Measurements from ENCODE around the gene CFAP61.

CFAP61 gene

GRCh38 chr20:20369250-20370093, 317.1 kb downstream of the CFAP61 start (continued):
- TF ChIP-seq ZNF596 (tag by site-specific recombination; IDR thresholded peaks at IDR 0.05) (no peak), ZBTB48 (tag by site-specific recombination; IDR thresholded peaks at IDR 0.05) (peak; percentile 59; the same call in 1 of the 2 replicates), ZNF2 (tag by site-specific recombination; IDR thresholded peaks at IDR 0.05) (0 out of 2 replicates have a peak, but pooled peaks have one; percentile 26), ZNF133 (tag by site-specific recombination; IDR thresholded peaks at IDR 0.05) (no peak), ZBTB8A (tag by site-specific recombination; IDR thresholded peaks at IDR 0.05) (peak; percentile 97), ZBTB20 (tag by site-specific recombination; IDR thresholded peaks at IDR 0.05) (peak; percentile 73), CTCF (tag by site-specific recombination; IDR thresholded peaks at IDR 0.05) (peak; percentile 98), TCF7L2 (IDR thresholded peaks at IDR 0.05; ENCODE audit: borderline replicate concordance, low read depth, low read length) (no peak), ZNF138 (tag by site-specific recombination; IDR thresholded peaks at IDR 0.05; ENCODE audit: borderline replicate concordance) (no peak), ZNF548 (tag by site-specific recombination; IDR thresholded peaks at IDR 0.05) (no peak), GLIS2 (tag by site-specific recombination; IDR thresholded peaks at IDR 0.05) (peak; percentile 86), ZNF692 (tag by site-specific recombination; IDR thresholded peaks at IDR 0.05) (peak; percentile 49; the same call in 1 of the 2 replicates), PRDM10 (tag by site-specific recombination; IDR thresholded peaks at IDR 0.05) (peak; percentile 11; the same call in 1 of the 2 replicates), PRDM1 (tag by site-specific recombination; IDR thresholded peaks at IDR 0.05) (peak; percentile 73; the same call in 1 of the 2 replicates), ZNF488 (tag by site-specific recombination; IDR thresholded peaks at IDR 0.05) (no peak), ZNF157 (tag by site-specific recombination; IDR thresholded peaks at IDR 0.05) (no peak), ZNF335 (tag by site-specific recombination; conservative IDR thresholded peaks at IDR 0.05) (peak; percentile 95), IKZF3 (tag by site-specific recombination; IDR thresholded peaks at IDR 0.05) (no peak), ZNF433 (tag by site-specific recombination; IDR thresholded peaks at IDR 0.05; ENCODE audit: low read depth) (no peak), ZIC2 (tag by site-specific recombination; IDR thresholded peaks at IDR 0.05) (peak; percentile 66), SCRT2 (tag by site-specific recombination; IDR thresholded peaks at IDR 0.05) (peak; percentile 100), GLI4 (tag by site-specific recombination; IDR thresholded peaks at IDR 0.05) (no peak), ZNF580 (tag by site-specific recombination; IDR thresholded peaks at IDR 0.05) (no peak), ZSCAN4 (tag by site-specific recombination; IDR thresholded peaks at IDR 0.05) (no peak), GLIS1 (tag by site-specific recombination; IDR thresholded peaks at IDR 0.05) (peak; percentile 31), HIC1 (tag by site-specific recombination; IDR thresholded peaks at IDR 0.05) (peak; percentile 96), ZNF426 (tag by site-specific recombination; IDR thresholded peaks at IDR 0.05) (no peak), ZNF324 (tag by site-specific recombination; IDR thresholded peaks at IDR 0.05) (0 out of 2 replicates have a peak, but pooled peaks have one; percentile 62)
